ENCODE results near the gene KRT83.

Gene KRT83

DNA sequence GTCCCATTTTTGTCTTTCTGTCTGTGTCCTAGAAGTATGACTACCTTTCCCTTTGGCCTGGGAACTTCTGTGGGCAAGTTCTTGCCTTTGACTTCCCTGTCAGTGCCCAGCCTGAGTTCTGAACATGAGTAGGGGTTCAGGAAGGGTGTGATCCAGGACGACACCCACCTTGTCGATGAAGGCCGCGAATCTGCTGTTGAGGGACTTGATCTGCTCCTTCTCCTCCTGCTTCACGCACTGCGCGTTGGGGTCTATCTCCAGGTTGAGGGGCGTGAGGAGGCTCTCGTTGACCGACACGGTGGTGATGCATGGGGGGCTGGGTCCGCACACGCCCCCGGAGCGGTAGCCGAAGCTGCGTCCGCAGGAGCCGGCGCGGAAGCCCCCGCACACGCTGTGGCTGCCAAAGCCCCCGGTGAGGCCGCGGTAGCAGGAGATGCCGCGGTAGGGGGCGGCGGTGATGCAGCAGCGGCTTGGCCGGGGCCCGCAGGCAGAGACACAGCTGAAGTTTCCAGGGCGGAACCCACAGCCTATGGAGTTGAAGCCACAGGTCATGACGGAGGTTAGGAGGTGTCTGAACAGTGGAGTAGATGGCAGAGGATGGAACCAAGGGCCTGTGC is at the start of gene KRT83:
Gene KRT83, minus strand, starts transcription at position 615 of the 617 bp plus-strand sequence. Its CDS starts 63 bp downstream, at position 552.
- no peak for DNase-seq (ENCODE audit: low read depth)

- no peak for DNase-seq (ENCODE audit: low read depth)
These were observed 48.6 kb upstream of the KRT83 start for GRCh38 chr12:52369809-52370208.

- DNase-seq (ENCODE audit: low read depth) = no peak
These were observed 48.0 kb upstream of the KRT83 start for GRCh38 chr12:52369211-52369610.

DNA sequence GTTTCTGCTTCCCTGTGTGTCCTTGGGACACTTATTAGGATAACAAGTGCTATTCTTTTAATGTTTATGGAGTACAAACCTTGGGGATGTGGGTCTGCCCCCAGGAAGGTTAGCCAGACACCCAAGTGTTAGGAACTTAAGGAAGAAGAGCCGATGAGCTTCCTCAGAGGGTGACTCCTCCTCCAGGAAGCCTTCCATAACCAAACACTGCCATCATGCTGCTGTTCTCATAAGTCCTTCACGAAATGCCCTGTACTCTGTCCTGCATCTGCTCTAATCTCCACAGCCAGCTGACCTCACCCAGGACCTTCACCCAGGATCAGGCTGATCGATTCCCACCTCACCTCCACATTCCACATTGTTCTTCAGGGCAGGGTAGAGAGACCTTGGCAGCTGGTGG is 47.3 kb upstream of the KRT83 start:
- DNase-seq (ENCODE audit: low read depth) = no peak

DNA sequence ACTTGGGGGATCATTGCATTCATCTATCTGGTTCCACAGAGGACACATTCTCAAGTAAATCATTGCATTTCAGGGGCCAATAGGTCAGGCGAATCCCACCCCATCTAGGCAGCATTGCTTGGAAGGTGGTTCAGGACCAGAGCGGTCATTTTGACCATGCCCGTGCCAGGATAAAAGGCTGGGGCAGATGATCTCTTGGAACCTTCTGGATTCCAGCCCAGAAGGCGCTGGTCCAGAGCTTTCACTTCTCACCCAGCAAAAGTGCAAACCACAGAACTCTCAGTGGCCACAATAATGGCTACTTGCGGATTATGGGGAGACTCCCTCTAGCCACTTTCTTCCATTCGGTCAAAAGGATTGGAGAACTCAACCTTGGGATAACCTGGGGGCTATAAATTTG is 46.7 kb upstream of the KRT83 start:
- DNase-seq (ENCODE audit: low read depth) = no peak

- no peak for DNase-seq (ENCODE audit: low read depth)
These were observed 45.7 kb upstream of the KRT83 start, which contains the start of gene KRT85 for GRCh38 chr12:52366738-52367485. Gene KRT85, minus strand, starts transcription at chr12:52367481. Its CDS starts 76 bp downstream, at chr12:52367405.

- no peak for DNase-seq (ENCODE audit: low read depth)
These were observed 43.8 kb upstream of the KRT83 start for GRCh38 chr12:52364901-52365489.

GRCh38 chr12:52364061-52364460 is 42.9 kb upstream of the KRT83 start:
- no peak for DNase-seq (ENCODE audit: low read depth)

DNA sequence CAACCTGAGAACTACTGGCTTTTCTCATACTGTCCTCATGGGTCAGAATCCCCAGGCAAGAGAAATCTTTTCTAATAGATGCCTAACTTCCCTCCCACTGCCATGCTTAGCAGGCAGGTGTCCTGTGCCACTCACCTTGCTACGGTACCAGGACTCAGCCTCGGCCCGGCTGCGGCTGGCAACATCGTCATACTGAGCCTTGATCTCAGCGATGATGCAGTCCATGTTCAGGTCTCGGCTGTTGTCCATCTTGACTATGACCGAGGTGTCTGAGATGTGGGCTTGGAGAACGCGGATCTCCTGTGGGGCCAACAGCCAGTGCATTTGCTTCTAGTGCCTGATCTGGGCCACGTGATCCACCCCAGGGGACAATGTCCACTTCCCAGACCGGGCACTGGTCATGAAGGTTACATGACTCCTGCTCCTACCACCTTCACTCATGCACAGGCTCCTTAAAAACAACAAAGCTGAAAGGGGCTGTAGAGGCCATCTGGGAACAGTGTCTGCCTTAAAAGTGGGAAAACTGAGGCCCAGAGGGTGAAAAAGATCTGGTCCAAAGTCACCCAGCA is 42.0 kb upstream of the KRT83 start:
- no peak for DNase-seq (ENCODE audit: low read depth)

DNA sequence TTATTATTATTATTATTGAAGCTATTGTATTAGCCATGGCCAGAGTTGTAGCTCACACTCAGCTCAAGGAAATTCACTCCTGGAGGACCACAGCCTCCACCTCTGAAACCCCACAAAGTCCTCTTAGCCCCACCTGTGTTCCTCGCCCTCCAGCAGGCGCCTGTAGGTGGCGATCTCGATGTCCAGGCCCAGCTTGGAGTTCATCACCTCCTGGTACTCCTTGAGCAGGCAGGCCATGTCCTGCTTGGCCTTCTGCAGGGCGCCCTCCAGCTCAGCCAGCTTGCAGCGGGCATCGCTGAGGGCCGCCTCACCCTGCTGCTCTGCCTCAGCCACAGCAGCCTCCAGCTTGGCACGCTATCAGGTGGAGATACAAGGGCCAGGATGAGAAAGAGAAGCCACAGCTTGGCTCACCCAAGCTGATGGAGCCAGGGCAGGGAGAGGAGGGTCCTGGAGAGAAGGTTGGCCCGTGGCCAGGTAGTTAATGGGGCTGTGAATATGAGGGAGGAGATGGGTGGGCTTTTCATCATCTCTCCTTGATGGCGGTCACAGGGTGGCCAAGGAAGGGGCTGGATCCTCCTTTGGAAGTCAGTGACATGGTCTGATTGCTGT is 41.0 kb upstream of the KRT83 start:
- DNase-seq (ENCODE audit: low read depth) = no peak

GRCh38 chr12:52361553-52361952 is 40.4 kb upstream of the KRT83 start:
- no peak for DNase-seq (ENCODE audit: low read depth)

GRCh38 chr12:52360663-52361271 is 39.6 kb upstream of the KRT83 start:
- DNase-seq (ENCODE audit: low read depth) = no peak

GRCh38 chr12:52360106-52360662 is 39.0 kb upstream of the KRT83 start:
- no peak for DNase-seq (ENCODE audit: low read depth)

- DNase-seq (ENCODE audit: low read depth) = no peak
These were observed 38.4 kb upstream of the KRT83 start for GRCh38 chr12:52359621-52360061.

- DNase-seq (ENCODE audit: low read depth) = no peak
These were observed 37.6 kb upstream of the KRT83 start for GRCh38 chr12:52358575-52359350.

DNA sequence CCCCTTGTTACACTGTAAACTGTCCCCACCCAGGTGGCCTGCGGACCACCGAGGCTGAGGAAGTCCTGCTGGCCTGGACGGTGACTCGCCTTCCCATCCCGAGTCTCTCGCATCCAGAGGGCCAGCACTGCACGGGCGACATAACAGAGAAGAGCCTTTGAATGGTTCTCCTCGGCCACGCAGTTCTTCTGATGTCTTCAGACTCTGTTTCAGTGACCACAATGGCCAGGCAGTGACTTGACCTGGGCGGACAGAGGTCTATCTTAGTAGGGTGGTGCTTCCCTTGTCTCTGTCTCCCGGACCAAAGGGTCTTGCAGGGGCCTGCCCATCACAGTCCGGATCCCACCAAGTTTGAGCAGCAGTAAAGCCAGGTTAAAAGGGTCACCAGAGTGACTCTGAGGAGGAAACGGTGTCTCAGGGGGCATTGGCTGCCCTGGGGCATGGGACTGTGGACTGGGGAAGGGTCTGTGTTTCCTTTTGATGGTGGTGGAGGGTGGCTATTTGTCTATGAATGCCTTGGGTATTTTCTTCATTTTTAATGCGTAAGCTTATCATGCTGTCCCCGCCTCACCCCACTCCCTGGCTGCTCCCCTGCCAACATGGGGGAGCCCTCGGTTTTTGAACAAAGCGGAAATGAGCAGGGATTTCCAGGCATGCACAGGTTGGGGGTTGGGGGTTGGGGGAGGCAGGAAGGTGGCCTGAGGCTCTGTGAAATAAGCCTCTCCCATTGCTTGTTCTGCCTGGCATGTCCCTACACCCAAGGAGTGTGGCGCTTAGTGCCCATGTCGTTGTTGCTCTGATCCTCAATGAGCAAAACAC is 35.8 kb upstream of the KRT83 start:
- no peak for DNase-seq (ENCODE audit: low read depth)

DNA sequence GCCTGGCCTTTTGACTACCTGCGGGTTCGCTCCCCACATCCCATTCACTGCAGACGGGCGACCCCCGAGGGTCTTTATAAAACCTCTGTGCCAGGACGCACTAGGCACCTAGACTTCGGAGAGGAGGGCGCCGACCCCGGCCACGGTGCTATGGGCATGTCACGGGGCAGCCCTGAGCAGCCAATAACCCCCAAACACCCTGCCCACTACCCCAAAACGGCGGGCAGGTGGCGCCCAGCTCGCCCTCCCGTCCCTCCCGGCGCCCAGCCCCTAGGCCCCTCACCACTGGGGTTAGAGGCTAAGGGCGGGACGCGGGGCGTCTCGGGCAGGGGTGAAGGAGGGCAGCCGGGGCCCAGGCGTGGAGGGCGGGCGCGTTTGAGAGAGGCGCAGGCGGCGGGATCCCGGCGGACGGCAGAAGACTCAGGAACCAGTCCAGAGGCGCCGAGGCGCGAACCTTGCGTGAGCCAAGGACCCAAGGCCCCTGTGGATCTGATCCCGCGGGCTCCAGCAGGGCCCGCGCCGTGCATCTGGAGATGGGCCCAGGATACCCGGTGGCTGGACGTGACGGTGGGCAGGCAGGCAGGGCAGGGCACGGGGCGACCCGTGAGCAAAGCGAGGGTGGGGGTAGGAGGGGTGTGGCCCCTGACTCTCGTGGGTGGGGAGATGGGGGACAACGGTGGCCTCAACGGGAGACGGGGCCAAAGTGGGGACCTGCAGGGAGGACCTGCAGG is 35.0 kb upstream of the KRT83 start:
- no peak for DNase-seq (ENCODE audit: low read depth)

DNA sequence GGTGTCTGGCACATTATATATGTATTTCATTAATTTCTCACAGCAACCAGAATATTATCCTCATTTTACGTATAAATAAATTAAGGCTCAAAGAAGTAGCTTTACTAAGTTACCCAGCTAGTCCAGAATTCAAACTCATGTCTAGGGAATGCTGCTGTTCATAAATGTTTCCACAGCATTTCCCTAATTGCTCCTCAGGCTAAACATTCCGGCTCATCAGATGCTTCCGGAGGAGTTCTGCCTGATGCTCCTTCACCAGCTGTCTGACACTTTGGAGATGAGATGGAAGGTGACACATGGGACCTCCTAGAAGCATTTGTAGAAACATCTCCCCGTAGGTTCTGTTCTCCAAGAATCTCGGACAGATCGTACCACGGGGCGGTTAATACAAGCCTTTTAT is 34.0 kb upstream of the KRT83 start:
- DNase-seq (ENCODE audit: low read depth) = no peak

- no peak for DNase-seq (ENCODE audit: low read depth)
These were observed 33.0 kb upstream of the KRT83 start for GRCh38 chr12:52354200-52354599.
